NCI-H82 treated with DMSO at 0.1 percent for 48 hours (cell line): ENCODE results near the gene APBA1.

Experiments
- DNase-seq: peaks from one replicate; lab custom pipeline; 2025; ENCODE audit not compliant: unreplicated experiment; lab: John Stamatoyannopoulos, UW

Gene APBA1

DNA sequence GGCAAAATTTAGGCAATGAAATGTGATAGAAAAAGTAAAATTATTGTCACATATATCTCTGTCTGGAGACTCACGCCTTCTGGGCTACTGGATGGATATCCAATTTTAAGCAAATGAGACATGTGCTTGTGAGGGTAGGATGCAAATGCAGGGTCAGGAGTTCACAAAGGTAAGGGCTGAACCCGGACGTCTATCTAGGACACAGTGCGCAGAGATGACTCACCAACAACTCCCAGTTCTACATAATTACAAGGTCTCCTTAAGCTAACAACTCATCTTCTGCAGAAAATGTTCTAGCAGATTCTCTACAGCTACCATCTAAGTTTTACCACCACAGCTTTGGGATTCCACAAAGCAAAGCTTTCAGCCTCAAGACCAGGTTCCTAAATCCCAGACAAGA, 186.7 kb downstream of the APBA1 start:
- no peak for DNase-seq

DNA sequence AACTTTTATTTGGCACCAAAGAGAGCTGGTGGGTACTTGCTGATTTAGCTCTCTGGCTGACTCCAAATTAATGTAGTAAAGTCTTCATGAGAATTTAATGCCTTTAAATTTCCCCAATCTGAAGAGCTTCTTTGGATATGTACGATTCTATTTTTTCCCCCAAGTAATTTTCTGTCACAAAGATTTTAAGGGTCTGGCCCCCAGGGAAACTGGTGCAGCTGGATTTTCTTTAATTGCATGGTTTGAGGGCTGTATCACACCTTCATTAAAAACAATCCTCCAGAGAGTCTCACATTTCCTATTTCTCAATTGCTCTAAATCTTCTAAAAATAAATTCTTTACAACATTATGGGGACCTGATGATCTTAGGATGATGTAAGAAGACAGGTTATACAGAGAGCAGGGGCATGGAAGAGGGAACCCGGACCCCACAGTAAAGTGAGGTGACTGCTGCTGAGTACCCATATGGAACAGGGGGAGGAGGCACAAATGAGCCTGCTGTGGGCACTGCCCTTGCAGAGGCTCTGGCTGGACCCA, 188.2 kb downstream of the APBA1 start:
- DNase-seq = no peak

DNA sequence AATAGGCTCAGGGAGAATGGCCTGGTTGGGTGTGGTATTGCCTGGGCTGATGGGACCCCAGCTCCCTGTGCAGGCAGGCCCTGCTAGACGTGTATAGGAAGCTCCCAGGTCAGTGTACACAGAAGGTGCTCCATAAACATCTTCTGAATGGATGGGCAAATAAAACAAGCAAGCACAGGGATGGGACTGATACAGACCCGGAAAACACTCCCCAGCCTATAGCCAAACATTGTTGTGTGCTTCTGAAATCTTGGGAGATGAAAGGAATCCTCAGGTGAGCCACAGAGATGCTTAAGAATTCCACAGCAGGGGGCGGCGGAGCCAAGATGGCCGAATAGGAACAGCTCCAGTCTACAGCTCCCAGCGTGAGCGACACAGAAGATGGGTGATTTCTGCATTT, 195.4 kb downstream of the APBA1 start:
- DNase-seq = no peak

DNA sequence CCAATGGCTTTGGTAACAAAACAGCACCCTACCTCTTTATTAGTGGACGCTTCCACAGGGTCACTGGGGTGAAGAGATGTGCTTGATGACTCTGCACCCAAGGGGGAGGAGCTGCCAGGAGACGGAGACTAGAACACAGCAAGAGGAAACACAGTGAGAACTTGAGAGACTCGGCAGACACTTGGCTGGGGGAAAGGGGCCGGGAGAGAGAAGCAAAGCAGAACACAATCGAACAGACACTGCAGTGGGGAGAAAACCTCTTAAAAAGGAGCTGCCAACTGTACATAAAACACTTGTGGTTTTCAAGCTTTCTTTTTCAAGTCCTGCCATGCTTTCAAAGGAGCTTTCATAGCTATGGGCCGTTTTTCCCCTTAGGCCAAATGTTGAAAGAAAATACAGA, 196.2 kb downstream of the APBA1 start:
- no peak for DNase-seq

DNA sequence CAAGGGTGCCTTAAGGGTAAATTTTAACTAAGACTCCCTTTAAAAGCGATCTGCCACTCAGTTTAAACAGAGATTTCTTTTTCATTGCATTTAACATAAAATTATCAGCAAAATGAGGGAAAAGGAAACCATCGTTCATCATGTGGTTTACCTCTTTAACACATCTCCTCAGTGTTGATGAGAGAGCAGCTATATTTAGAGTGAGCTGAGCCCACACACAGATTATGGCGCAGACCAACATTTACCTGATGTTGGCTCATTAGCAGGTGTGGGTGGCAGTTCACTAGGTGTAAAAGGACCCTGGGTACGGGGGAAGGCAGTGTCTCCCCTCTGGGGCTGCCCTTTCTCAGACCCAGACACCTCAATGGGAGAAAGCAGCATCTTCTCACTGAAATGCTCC, 197.3 kb downstream of the APBA1 start:
- DNase-seq = no peak

DNA sequence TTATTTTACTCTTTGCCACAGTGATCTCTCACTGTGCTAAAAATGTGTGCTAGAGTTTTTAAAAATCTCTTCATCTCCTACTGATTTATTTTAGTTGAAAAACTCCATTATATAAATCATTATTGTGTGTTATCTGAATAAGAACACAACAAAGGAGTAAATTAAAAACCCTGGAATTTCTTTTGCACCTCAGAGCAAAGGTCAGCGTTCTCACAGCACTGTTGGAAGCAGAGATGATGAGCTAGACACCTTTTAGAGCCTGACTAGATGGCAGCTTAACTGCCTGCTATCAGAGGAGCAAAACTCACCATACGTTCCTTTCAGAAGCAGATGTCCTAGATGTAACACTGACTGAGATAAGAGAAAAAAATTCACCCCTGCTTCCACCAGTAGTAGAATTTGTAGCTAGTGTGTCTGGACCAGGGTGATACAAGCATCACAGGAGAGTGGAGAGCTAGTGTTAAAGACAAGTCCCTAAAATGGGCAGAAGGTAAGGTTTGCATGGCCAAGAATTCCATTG, 200.0 kb downstream of the APBA1 start:
- no peak for DNase-seq

DNA sequence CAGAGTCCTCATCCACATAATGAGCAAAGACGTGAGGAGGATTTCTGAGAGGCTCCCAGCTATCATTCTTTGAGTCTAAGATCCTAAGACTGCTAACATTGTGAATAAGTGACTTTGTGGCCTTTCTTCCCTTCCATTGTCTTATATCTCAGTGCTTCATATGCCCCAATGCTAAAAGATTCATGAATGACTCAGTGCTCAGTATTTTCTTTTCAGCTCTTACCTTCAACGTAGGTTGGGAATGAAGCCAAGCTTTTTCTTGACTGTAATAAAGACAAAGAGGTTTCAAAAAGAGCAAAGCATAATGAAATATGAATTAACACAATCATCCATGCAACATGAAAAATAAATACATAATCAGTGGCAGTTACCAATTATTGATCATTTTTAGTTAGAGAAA, 200.7 kb downstream of the APBA1 start:
- DNase-seq = no peak

DNA sequence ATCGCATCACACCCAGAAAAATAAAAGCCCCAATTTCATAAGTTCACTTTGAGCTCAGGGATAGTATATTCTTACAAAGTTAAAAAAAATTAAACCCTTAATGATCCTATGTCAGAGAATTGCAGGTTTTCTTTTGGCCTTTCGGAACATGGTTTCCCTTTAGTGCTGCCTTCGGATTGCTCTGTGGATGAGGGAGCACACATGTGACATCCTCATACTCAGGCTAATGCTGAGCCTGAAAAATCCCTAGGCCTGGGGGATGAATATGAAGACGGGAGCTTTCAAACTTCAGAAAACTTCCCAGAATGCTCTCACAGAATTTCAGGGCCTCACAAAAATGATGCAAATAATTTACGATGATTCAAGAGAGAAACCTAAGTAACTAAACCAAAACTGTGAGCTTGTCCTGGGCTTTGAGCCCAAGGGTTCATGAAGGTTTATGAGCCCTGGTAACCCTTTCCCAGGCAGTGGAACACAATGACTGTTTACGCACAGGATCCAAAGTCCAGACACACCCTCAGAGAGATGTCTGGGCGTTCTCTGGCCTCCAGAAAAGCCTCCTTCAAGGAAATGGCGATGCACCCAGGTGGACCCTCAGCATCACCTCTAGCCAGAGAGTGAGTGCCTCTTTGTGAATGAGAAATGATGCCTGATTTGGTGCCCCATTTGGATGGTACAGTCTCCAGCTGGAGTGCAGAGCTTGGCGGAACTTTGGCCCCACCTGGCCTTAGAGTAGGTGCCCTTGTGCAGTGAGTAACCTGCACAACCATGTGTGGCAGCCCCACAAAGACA, 201.8 kb downstream of the APBA1 start:
- no peak for DNase-seq

DNA sequence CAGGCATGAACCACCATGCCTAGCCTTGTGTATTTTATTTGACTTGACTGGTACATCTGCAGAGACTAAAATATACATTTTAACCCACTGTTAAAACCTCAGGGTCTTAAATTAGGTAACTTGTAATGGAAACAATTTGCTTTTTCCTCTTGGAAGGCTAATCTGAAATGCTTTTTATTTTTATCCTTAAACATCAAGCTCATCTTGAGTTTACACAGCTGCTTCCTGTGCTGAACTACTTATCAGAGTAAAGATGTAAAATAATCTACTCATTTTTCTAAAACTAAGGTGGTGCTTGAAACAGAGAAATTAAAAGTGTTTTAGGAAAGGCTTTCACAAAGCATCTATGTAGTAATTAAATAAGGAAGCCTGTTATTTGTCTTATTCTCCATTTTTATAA, 203.0 kb downstream of the APBA1 start:
- no peak for DNase-seq

DNA sequence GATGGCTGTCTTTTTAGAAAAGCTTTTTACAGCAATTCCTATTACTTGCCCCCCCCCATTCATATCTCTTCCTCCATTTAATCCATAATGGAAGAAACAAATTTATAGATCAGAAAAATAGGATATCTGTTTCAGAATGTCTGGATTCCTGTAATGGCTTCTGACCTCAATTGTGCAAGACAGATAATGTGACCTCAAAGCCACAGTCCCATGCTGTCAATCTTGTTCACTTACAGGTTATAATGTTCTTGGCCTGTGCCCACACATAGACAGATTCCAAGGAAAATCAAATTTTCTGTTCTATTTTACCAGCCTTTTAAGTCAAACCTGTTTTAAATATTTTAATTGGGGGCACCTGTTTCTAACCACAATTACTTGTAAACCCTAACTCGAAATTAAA, 203.8 kb downstream of the APBA1 start:
- DNase-seq = no peak

DNA sequence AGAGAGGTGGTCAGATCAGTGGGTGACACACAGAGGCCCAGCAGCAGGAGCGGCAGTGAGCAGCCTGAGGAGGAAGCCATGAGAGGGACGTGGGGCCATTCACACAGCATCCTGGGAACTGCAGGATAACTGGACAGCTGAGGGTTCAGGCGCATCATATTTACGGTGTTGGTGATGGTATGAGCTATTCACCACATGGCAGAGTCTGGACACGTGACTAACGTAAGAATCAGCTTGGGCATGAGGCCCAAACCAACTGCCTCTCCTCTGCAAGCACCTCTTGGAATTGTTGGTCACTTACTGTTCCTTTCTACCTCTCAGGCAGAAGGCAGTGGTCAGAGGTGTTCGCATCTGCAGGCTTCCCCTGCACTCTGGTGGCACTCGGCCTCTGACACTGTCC, 206.0 kb downstream of the APBA1 start:
- no peak for DNase-seq

DNA sequence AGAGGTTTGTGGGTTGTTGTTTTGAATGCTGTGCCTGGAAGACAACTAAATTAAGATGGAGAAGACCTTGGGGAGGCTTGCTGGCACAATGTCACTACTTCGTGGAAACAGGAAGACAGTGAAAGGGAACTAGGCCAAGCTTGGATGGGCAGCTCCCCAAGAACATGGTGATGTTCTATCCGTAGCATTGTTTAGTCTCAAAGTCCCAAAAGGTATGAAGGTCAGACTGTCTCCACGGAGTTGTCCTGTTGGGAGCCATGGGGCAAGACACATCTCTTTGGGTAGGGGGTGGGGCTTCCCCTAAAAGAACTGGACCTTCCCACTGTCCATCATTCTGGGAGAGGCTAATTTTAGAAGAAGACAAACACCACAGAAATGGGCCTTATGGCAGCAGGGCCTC, 206.7 kb downstream of the APBA1 start:
- DNase-seq = no peak

DNA sequence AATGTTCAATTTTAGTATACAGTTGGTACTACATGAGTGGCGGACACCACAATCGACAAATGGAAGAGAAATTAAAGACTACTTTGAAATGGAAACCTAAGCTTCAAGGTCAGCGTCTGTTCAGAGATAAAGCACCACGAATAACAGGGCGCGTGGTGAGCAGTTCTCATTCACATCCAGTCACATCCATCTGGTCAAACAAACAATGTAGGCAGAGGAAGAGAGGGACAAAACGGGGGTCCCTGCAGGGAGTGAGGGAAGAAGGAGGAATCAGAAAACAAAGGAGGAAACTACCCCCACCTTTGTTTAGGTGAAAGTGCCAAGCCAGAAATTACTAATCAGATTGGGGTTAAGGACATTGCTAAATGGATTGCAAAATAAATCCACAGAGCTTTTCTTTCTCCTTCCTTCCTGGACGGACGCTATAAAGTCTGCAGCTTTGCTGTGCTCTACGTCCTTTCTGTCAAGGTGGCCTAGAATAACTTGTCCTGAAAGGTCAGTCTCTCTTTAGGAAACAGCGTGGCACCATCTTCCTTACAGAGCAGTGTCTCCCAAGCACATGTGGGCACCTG, 208.6 kb downstream of the APBA1 start:
- peak; percentile 38 for DNase-seq

DNA sequence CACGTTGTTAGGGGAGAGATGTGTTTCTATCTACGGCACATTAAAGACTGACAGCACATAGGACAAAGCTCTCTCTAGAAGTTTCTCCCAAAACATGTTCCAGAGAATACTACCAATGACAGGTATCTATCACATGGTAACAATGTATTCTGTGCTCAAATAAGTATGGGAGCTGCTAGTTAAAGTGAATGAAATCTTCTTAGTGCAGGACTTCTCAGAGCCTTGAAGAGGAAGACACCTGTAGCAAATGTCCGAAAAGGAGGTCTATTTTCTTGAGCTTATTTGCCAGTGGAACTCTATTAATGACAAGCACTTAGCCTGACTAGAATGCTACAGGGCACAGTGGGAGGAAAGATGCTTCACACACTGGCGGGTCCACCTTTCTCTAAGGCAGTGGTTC, 209.8 kb downstream of the APBA1 start:
- no peak for DNase-seq

DNA sequence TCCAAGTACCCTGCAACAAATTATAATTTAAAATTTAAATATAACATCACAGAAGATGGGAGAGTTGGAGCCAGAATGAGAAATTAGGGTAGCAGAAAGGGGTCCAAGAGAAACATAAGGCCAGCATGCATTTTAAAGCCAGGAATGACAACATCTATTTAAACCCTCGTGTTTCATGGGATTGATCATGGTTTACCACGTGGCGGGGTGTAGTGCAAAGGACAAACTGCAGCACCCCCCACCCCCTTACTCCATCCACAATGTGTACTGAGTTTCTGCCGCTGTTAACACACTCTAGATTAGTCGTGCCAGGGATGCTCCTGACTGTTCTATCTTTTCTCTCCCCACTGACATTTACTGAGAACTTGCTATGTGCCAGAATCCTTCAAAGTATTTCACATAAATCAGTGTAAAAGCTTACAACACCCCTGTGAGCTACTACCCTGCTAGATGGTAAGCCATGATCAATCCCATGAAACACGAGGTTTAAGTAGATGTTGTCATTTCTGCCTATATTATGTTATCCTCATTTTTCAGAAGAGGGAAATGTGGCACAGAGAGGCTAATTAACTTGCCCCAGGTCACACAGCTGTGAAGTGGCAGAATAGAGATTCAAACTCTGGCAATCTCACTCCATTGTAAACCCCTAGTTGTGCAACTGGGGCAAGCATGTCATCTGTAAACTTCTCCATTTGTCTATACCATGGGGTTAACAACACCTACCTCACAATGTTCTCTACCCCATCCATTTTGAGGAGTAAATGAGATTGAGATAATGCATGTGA, 210.9 kb downstream of the APBA1 start:
- DNase-seq = no peak

DNA sequence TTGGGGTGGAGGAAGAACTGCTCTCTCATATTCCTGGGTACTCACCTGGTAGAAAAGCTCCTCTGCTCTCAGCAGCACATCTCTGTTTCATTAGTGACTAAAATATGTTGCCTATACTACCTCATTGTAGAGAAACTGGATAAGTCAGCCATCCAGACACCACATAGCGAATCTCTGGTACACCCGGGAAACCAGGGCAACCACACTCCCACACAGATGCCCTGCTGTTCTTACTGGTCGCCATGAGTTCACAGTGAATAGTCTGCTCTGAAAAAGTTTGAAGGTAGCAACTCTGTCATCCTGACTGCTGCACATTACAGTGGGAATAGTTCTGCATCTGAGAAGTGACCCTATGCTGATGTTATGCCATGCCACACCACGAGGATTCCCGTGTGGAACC, 212.2 kb downstream of the APBA1 start:
- no peak for DNase-seq

DNA sequence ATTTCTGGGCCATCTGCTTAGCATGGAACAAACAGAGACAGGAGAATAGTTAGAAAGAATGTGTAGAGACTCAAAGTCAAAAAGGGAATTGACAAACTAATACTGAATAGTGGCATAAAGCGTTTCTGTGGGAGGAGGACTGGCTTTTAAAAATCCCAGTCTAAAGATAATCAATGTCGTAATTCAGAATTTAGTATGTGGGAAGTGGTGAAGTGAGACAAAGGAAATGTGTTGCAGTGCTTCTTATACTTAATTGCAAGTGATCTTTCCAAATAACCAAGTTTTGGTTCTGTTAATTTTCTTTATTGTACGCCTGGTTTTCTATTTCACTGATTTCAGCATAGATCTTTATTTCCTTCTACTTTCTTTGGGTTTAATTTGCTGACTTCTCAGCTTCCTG, 214.0 kb downstream of the APBA1 start:
- DNase-seq = no peak

DNA sequence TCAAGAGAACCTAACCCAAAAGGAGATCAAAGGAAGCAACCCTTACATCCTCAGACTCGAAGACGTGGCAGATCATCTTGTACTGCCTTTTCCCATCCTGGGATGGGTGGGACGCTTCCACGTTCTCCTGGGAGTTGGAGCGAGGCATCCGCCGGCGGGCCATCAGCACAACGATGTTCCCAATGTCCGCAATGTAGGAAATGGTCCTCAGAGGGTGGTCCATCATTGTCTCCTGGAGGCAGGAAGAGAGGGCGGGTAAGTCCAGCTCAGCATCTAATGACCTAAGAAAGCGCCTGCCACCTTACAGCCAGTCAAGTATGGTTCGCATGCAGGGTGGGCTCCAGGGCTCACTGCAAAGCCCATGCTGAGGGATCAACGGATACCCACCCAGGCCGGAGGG, 216.0 kb downstream of the APBA1 start:
- no peak for DNase-seq

DNA sequence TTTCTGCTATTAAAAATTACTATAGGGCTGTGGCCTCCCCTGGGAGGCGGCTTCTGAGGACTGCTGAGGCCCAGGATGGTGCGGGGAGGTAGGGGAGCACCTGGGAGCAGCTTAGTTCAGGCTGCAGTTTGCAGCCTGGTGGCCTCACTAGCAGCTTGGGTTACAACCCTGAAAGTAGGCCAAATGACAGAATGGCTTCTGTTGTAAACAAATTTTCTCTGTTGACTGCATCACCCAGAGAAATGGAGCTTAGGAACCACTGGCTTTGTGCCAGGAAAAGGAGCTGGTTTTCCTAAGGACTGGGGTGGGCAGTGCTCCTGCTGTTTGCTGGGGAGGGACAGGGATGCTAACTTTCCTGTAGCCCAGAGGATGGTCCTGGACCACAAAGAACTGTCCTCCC, 216.9 kb downstream of the APBA1 start:
- no peak for DNase-seq

DNA sequence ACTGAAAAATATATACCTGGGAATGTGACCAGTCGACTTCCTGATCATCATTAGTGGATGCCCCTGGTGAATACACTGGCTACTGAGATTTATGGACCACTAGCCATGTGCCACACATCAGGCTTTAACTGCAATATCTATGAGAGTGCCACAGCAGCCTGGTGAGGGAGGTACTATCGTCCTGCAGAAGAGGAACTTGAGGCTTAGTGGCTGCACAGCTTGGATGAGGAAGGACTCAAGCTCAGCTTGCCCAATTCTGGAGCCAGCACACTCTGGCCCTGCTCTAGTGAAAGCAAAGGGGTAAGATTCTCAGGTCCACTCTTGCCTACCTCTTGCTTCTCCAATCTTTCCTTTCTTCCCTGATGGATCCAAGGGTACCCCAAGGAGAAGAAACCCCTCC, 217.8 kb downstream of the APBA1 start:
- no peak for DNase-seq

DNA sequence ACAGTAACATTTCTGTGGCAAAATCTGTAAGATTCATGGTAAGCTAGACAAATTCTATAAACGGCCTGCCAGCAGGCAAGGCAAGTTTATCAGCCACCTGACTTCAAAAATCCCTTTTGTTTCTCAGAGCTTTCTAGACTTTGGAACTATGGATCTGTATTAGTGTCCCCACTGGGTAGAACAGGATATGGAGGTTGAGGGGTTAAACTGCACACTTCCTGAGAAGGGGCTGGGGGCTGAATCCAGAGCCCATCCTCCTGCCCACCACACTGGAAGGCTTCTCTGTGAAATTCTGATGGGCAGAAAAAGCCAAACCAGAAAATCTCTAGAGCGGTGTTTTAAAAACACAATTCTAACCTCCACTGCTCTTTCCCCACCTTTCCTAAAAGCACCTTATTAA, 218.4 kb downstream of the APBA1 start:
- no peak for DNase-seq
